Measurements from ENCODE around the gene TMEM33. TPM values are rescaled to one million over a fixed set of nuclear protein-coding genes. Genes with fewer than 3 reads are reported as not detected.

The TMEM33 gene
- total RNA-seq, 4 donors from 2014 or later = 18.2 to 67.4 (median 46.7) TPM

GRCh38 chr4:41990365-41991111, 55.3 kb downstream of the TMEM33 start, which contains the start of gene SLC30A9:
Gene SLC30A9 (plus strand): TSS chr4:41990530. CDS start chr4:41990652, 122 bp downstream.
- peak within 1 kb of the TSS; percentile 74 to 97 (median 82) for H3K4me3 ChIP-seq
- TF ChIP-seq, protein P1, sequence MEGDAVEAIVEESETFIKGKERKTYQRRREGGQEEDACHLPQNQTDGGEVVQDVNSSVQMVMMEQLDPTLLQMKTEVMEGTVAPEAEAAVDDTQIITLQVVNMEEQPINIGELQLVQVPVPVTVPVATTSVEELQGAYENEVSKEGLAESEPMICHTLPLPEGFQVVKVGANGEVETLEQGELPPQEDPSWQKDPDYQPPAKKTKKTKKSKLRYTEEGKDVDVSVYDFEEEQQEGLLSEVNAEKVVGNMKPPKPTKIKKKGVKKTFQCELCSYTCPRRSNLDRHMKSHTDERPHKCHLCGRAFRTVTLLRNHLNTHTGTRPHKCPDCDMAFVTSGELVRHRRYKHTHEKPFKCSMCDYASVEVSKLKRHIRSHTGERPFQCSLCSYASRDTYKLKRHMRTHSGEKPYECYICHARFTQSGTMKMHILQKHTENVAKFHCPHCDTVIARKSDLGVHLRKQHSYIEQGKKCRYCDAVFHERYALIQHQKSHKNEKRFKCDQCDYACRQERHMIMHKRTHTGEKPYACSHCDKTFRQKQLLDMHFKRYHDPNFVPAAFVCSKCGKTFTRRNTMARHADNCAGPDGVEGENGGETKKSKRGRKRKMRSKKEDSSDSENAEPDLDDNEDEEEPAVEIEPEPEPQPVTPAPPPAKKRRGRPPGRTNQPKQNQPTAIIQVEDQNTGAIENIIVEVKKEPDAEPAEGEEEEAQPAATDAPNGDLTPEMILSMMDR (IDR thresholded peaks at IDR 0.05) = peak in 5 of 6 experiments; percentile 8 to 61 (median 49)
- TF ChIP-seq POLR2A (IDR thresholded peaks at IDR 0.05) = peak; percentile 60 to 87
- no peaks in the 10 kb centered on the region for H3K9me3 ChIP-seq
- peak; percentile 95 to 98 (median 95) for DNase-seq
- peak within 1 kb of the TSS; percentile 69 to 85 (median 80) for H3K27ac ChIP-seq
- peaks cover 0 to 14% (median 6%) of the 10 kb centered on the region in 4 donors for H3K4me1 ChIP-seq
- no peaks in the 10 kb centered on the region for H3K27me3 ChIP-seq
- no peaks in the 10 kb centered on the region for H3K36me3 ChIP-seq

DNA sequence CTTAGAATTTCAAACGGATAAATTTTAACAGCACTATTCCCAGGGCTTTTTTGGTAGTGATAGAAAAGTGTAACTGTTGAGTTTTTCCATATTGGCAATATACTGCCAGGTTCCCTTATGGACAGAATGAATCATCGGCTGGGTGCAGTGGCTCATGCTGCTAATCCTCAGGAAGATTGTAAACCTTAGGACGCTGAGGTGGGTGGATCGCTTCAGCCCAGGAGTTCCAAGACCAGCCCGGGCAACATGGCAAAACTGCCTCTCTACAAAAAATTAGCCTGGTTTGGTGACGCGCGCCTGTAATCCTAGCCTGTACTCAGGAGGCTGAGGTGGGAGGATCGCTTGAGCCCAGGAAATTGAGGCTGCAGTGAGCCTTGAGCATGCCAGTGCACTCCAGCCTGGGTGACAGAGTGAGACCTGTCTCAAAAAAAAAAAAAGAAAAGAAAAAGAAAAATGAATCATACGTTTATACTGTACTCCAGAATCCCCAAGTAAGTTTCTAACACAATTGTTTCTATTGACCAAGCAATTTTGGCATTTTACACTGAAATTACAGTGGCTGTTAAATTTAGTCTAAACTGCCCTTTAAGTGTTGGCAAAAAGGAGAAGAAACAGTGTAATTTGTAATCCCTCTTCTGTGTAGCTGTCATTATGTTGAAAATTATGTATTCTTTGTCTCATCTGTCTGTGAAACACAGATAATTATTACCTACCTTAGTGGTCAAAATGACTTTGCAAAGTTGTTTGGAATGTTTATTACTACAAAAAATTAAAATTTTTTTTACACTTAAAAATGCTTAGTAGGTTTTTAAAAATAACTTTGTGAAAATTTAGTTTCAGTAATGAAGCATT, 56.9 kb downstream of the TMEM33 start:
- Histone ChIP-seq H3K9me3 (no peaks in the 10 kb centered on the region), H3K27ac (no peak overlapping the region), H3K4me1 (peaks cover 0 to 14% (median 6%) of the 10 kb centered on the region in 4 donors), H3K36me3 (no peaks in the 10 kb centered on the region), H3K27me3 (no peaks in the 10 kb centered on the region), H3K4me3 (peak overlapping the region in 2 of 4 donors; percentile 74 to 97)
- DNase-seq = no peak
- no peak for TF ChIP-seq POLR2A (IDR thresholded peaks at IDR 0.05)
- TF ChIP-seq, protein P1 (IDR thresholded peaks at IDR 0.05) = no peak

DNA sequence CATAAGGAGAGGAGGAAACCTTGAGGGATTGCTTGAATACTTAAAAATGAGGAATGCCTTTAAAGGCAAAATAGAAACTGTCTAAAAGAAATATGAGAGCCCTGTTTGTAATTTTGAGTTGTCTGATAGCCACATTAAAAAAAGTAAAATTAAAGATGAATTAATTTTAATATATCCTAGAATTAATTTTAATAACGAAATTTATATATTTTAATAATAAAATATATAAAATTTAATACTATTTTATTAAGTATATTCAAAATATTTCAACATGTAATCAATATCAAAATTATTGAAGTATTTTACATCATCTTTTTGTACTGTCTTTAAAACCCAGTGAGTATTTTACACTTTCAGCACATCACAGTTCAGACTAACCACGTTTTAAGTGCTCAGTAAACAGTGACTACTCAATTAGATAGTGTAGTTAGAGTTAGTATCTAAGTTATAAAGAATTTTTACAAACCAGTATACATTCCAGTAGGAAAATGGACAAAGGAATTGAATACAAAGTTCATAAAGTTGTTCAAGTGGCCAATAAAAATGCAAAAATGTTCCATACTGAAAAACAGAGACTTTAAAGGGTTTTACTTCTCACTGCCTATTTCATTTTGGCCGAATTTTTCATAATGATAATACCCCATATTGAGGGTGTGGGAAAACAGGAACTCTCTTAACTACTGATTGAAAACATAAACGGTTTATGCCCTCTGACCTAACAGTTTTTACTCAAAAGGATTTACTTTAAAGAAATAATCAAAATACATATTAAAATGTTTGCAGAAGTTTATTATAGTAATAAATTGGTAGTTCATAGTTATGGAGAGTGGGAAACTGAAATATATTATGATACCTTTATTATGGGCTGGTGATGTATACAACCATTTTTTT, 58.0 kb downstream of the TMEM33 start:
- Histone ChIP-seq H3K27me3 (no peaks in the 10 kb centered on the region), H3K9me3 (no peaks in the 10 kb centered on the region), H3K4me1 (peaks cover 0 to 14% (median 6%) of the 10 kb centered on the region in 4 donors), H3K36me3 (no peaks in the 10 kb centered on the region), H3K27ac (no peak overlapping the region), H3K4me3 (no peak overlapping the region)
- DNase-seq = no peak
- TF ChIP-seq, protein P1 (IDR thresholded peaks at IDR 0.05) = no peak
- no peak for TF ChIP-seq POLR2A (IDR thresholded peaks at IDR 0.05)

DNA sequence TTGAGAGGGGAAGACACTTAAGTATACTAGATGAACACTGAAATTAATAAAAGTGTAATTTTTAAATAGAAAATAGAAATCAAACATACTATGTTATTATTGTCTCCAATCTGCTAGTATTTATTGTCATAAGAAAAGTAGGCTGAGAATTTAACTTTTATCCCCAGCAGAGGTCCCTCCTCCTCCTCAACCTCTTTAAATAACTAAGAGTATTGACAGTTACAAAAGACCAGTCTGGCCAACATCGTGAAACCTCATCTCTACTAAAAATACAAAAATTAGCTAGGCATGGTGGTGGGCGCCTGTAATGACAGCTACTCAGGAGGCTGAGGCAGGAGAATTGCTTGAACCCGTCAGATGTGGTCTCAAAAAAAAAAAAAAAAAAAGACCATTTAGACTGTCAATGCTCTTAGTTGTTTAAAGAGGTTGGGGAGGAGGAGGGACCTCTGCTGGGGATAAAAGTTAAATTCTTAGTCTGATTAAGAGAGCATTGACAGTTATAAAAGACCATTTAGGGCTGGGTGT, 59.3 kb downstream of the TMEM33 start:
- DNase-seq = no peak
- Histone ChIP-seq H3K9me3 (no peaks in the 10 kb centered on the region), H3K36me3 (no peaks in the 10 kb centered on the region), H3K27ac (no peak overlapping the region), H3K4me1 (peaks cover 0 to 14% (median 6%) of the 10 kb centered on the region in 4 donors), H3K27me3 (no peaks in the 10 kb centered on the region), H3K4me3 (no peak overlapping the region)
- no peak for TF ChIP-seq POLR2A (IDR thresholded peaks at IDR 0.05)
- TF ChIP-seq, protein P1 (IDR thresholded peaks at IDR 0.05) = no peak

DNA sequence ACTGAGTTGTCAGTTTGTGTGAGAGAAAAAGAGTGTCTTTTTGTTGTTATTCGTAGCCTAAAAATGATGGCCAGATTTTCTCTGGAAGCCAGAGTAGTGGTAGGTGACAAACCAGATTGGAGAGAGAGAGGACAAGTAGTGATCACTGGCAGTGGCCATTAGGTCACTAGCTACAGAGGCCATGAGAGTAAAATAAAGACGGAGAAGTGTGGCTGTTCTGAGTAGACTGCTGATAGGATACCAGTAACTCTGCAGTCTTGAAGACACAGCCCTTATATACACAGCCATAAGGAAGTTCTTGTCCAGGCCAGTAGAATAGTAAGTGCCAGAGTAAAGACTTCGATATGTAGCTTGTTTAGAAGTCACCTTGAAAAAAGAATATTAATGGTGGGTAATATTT, 62.8 kb downstream of the TMEM33 start:
- H3K27me3 ChIP-seq = no peaks in the 10 kb centered on the region
- H3K36me3 ChIP-seq = peaks cover 0 to 5% (median 0%) of the 10 kb centered on the region in 3 donors
- H3K9me3 ChIP-seq = no peaks in the 10 kb centered on the region
- H3K4me1 ChIP-seq = no peaks in the 10 kb centered on the region
- DNase-seq = no peak
- H3K27ac ChIP-seq = no peak overlapping the region
- no peak overlapping the region for H3K4me3 ChIP-seq
- TF ChIP-seq, protein P1 (IDR thresholded peaks at IDR 0.05) = no peak
- TF ChIP-seq POLR2A (IDR thresholded peaks at IDR 0.05) = no peak

Data from Peyer's patch (tissue), 4 donors.